HG02973 (cell line): ENCODE data around the gene PGLYRP2.

Source experiments
- ATAC-seq: cut with Tn5 transposase; IDR thresholded peaks from one replicate; pipeline ENCODE4 v1.9.1; 2021; ENCODE audit warnings: moderate library complexity; ENCODE audit not compliant: unreplicated experiment

The PGLYRP2 gene

DNA sequence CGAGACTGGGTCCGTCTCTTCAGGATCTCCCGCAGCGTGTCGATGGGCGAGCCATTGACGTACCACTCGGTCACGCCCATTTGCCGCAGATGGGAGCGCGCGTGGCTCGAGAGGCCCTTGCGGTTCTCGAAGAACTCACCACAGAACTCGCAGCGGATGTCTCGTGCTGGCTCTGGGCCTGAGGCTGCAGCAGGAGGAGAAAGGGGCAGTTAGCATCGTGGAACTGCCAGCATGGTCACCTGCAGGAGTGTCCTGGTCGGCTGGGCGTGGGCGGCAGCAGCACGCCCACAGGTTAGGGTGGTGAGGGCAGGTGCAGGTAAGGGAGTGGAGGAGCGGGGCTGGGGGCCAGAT, 52.0 kb downstream of the PGLYRP2 start:
- ATAC-seq = no peak

DNA sequence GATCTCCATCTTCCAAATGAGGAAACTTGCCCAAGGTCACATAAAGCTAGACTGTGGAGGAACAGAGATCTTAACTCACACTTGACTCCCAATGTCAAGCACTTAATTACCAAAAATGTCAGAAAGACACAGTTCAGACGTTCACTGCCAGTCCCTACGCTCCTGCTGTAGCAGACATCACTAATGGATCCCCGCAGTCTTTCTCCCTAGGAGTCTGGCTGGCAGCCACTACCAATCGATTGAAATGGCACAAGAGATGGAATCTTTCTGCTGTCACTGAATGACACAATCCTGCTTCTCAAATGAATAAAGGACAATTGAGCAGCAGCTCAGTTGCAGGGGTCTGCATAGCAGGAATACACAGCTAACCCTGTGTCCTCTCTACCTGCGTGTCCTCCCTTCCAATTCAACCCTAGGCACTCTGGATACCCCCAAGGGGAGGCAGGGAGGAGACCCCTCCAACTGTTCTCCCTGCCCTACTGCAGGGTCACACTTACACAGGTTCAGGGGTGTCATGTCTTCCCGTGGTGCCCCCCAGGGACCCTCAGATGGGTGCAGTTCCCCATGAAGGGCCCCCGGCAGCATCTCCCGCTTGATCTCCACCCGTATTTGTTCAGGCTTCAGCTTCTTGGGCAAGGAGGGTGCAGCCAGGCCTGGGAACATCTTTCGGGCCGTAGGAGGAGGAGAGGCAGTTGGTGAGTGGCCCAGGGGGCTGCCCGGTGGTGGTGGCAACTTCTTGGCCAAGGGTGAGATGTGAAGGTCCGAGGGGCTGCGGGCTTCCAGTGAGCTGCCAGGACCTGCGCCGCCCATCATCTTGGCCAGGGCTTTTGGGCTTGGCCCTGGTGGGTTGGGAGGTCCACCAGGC, 52.6 kb downstream of the PGLYRP2 start:
- no peak for ATAC-seq

DNA sequence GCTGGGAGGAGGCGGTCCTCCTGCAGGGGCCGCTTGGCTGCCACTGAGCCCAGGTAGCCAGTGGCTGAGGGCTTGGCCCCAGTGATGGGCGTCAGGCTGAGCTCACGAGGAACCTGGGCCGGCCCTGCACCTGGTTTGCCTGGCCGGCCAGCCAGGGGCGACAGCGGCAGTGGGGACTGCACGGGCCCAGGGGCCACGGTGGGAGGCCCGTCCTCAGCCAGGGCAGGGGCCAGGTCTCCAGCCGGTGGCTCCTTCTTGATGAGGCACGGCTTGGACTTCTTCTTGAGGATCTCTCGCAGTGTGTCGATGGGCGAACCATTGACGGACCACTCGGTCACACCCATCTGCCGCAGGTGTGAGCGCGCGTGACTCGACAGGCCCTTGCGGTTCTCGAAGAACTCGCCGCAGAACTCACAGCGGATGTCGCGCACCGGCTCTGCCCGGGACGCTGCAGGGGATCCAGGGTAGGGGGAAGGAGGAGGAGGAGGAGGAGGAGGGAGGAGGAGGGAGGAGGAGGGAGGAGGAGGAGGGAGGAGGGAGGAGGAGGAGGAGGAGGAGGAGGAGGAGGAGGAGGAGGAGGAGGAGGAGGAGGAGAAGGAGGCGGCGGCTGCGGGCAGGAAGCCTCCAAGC, 53.9 kb downstream of the PGLYRP2 start:
- no peak for ATAC-seq

DNA sequence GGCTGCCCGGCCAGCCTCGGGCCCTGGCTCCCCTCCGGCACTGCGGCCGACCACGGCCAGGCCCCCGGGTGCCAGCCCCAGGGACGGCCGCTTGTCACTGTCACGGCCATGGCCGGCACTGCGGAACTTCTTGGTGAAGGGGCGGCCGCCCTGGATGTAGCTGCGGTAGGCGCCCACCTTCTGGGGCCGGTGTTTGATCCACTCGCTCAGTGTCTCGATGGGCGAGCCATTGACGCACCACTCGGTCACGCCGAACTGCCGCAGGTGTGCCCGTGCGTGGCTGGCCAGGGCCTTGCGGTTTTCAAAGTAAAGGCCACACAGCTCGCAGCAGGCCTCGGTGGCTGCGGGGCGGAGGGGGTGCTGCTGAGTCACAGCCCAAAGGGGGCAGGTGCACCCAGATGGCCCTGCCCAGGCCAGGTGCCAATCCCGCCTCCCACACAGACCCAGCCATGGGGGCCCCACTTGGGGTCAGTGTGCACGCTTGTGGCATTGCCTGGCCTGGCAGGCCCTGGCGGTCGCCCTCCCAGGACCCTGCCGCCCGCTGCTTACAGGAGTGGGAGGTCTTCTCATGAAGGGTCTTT, 54.5 kb downstream of the PGLYRP2 start:
- ATAC-seq = no peak

DNA sequence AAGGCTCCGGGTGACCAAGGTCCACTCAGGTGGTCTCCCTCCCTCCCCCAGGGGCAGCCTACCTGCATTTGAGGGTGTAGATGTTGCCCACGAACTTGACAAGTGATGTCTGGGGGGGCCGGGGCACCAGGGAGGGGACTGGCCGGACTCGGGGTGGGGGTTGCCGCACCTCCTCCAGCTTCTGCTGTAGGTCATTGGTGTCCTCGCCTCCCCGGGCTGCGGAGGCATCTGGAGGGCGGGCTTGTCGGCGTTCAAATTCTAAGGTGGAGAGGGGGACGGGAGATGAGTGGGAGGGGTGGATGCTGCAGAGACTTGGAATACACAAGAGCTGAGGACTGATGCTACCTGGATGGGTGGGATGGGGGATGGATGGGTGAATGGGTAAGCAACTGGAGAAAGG, 55.2 kb downstream of the PGLYRP2 start:
- ATAC-seq = no peak

DNA sequence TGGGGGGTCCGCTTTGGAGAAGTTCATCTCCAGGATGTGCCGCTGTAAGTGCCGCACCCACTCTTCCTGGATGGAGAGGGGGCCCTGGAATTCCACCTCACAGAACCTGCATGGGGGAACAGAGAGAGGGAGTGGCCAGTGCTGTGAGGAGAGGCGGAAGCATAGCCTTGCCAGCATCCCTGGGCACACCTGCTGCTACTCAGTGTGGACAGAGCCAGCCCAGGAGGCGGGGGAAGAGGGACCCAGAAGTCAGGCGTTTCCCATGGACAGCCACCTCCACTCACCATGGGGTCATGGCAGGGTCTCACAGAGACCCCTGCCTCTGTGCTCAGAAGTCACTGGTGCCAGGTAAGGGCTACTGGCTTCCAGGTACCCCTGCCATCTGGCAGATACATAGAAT, 56.2 kb downstream of the PGLYRP2 start:
- ATAC-seq = no peak

DNA sequence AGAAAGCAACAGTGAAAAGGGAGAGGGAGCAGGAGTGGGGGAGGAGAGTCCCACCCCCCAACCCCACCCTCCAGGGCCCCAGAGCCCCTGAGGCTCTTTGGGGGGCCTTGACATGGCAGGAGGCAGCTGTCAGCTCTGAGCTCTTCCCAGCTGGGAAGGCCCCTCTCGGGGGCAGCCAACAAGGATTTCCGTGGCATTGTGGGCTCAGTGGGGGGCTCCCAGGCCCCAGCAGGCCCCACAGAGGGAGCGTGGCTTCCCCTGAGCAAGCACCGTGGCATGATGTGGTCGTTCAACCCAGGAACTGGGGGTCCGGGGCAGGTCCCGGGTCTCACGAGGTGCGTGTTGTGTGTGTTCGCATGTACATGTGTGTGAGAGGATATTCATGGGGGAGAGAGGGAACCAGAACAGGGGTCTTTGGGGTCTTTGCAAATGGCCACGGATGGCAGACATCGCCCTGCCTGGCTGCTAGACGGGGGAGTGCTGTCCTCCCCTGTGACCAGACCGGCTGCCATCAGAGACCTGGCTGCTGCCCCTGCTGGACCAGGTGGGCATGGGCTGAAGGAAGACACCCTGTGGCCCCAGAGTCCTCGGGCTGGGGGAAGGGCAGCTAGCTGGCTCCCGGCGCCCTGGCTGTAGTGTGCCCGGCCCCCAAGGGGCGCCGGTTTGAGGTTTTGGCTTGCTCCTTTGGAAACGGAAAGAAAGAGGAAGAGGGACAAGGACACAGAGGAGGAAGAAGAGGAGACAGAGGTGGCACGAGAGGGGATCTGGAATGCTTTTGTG, 56.8 kb downstream of the PGLYRP2 start:
- no peak for ATAC-seq

DNA sequence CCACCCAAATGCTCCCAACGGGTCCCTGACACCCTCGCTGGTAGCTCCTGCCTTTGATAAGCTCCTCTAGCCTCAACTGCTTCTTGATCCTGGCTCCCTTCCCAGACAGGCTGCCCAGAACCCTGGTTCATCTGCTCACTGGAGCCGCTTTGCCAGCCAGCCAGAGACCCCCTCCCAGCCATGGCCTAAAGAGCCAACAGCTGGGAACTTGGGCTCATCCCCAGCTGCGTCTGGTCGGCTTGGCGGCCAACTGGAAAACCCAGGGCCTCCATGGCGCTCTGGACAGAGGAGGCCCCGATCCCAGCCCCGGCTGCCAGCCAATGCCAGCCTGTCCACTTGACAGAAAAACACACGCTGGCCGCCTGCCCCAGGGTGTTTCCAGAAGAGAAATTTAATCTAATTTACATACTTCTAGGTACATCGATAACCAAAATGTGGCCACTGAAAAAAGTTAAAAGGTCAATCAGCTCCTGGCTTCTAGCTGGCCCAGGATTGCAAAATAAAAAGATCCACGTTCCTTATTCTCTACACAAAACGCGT, 57.5 kb downstream of the PGLYRP2 start:
- ATAC-seq = no peak

DNA sequence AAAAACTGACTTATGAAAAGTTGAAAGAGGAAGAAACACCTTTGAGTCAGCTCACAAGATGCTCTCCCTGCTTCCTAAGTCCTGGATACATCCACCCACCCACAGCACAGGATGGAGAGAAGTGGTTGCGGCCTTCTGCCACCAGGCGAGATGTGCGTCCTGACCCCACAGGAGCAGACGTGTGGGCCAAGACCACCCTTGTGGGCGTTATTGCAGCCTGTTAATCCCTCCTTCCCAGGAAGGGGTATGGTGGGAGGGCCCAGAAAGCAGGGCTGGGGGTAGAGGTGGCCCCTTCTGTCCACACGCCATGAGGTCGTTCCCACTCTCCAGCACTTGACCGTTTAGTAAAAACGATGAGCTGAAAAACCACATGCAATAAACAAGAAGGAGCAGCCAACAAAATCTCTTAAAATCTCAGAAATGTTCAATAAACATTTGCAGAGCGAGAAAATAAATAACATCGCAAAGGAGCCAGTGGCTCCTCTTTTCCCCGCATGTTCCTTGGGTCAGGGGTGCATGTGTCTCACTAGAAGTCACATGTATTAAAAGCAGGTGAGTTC, 58.1 kb downstream of the PGLYRP2 start:
- ATAC-seq = no peak

DNA sequence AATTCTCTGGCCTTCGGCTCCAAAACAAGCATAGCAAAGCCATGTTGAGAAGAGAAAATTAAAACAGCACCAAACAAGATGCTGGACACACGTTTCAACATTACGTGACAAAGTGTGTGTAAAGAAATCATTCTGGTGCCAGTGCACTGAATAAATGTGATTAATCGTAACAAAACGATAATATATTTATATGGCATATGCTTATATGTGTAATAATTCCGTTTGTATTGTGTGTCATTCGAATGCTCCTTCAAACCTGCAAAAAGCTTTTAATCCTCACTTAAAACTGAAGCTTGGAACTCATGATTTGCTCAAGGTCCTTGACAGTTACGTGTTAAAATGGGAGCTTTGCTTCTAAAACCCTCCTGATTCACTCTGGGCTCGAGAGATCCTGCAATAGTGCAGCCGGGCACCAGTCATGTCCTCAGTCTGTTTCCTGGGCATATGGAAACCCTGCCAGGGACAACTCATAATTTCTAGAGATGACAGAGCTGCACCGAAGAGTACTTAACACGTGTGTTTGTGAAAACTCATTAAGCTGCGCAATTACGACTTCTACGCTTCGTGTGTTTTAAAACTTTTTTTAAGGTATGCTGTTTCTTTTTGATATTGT, 59.8 kb downstream of the PGLYRP2 start:
- no peak for ATAC-seq
